IMR-90 (cell line): ENCODE data around the gene GALNT7. TPM values are rescaled to one million over a fixed set of nuclear protein-coding genes. Genes with fewer than 3 reads are reported as not detected.

Experiments
- ATAC-seq: fragments of 200-7000 bp; cut with Tn5 transposase; 2 replicates; pipeline ENCODE4 v1.9.1; 2020; ENCODE audit warnings: low read depth, mild to moderate bottlenecking, moderate library complexity
- BruUV-seq: library from RNA; stranded (reverse); fragments of 400-500 nt; replicated peaks from 2 replicates; lab custom pipeline; 2021; lab: Mats Ljungman, UMichigan
- CTCF ChIA-PET: fragments of 300-600 bp; formaldehyde crosslinking; extraction: SDS; loops from one replicate; lab custom pipeline; 2021; ENCODE audit warnings: antibody characterized with exemption; lab: Yijun Ruan, JAX
- POLR2A ChIA-PET: fragments of 300-600 bp; sonication (Branson Sonifier 250); formaldehyde crosslinking; loops from one replicate; lab custom pipeline; 2022; ENCODE audit warnings: antibody characterized with exemption; ENCODE audit not compliant: unreplicated experiment; lab: Charles Lee
- DNase-seq: peaks from one replicate; pipeline ENCODE4 v3.0.0; 2013
- H2AFZ ChIP-seq: replicated peaks from 2 replicates; pipeline ENCODE3; 2013; ENCODE audit warnings: low read length, mild to moderate bottlenecking; ENCODE audit not compliant: poor library complexity
- H2AK5ac ChIP-seq: 2 replicates; pipeline ENCODE4 v1.6.1; 2013; ENCODE audit warnings: low read depth, low read length, inconsistent platforms
- H2AK9ac ChIP-seq: replicated peaks from 2 replicates; pipeline ENCODE3; 2013; ENCODE audit warnings: mild to moderate bottlenecking, low read depth, low read length, moderate library complexity; ENCODE audit not compliant: poor library complexity
- H2BK120ac ChIP-seq: 2 replicates; pipeline ENCODE4 v1.6.1; 2013; ENCODE audit warnings: low read depth, low read length, inconsistent platforms
- H2BK15ac ChIP-seq: 3 replicates; pipeline ENCODE4 v1.6.1; 2013; ENCODE audit warnings: low read depth, low read length, inconsistent platforms
- H2BK20ac ChIP-seq: 2 replicates; pipeline ENCODE4 v1.6.1; 2013; ENCODE audit warnings: low read depth, mild to moderate bottlenecking, inconsistent platforms, low read length, moderate library complexity
- H2BK5ac ChIP-seq: 2 replicates; pipeline ENCODE4 v1.6.1; 2013; ENCODE audit warnings: mild to moderate bottlenecking, low read depth, low read length, inconsistent platforms; ENCODE audit not compliant: poor library complexity, severe bottlenecking
- H3K14ac ChIP-seq: replicated peaks from 2 replicates; pipeline ENCODE4 v1.6.1; 2013; ENCODE audit warnings: low read depth, low read length, inconsistent platforms
- H3K18ac ChIP-seq: 2 replicates; pipeline ENCODE4 v1.6.1; 2013; ENCODE audit warnings: low read depth, low read length, control low read depth
- H3K23ac ChIP-seq: 2 replicates; pipeline ENCODE4 v1.6.1; 2013; ENCODE audit warnings: low read depth, low read length, inconsistent platforms
- H3K27ac ChIP-seq: 2 replicates; pipeline ENCODE4 v1.5.1; 2013; ENCODE audit warnings: mild to moderate bottlenecking, control low read depth, low read length; ENCODE audit not compliant: insufficient read depth
- H3K27me3 ChIP-seq: 2 replicates; pipeline ENCODE4 v1.6.1; 2013; ENCODE audit warnings: low read length; ENCODE audit not compliant: control insufficient read depth, insufficient read depth
- H3K36me3 ChIP-seq: 2 replicates; pipeline ENCODE4 v1.6.1; 2013; ENCODE audit warnings: low read length, mixed read lengths; ENCODE audit not compliant: control insufficient read depth, insufficient read depth
- H3K4ac ChIP-seq: 2 replicates; pipeline ENCODE4 v1.6.1; 2013; ENCODE audit warnings: low read depth, low read length, inconsistent platforms
- H3K4me1 ChIP-seq: 2 replicates; pipeline ENCODE4 v1.6.1; 2013; ENCODE audit warnings: low read length, mixed read lengths; ENCODE audit not compliant: control insufficient read depth, insufficient read depth
- H3K4me2 ChIP-seq: 2 replicates; pipeline ENCODE4 v1.6.1; 2013; ENCODE audit warnings: low read depth, mild to moderate bottlenecking, control low read depth, low read length, moderate library complexity
- H3K4me3 ChIP-seq: 2 replicates; pipeline ENCODE4 v1.5.1; 2013; ENCODE audit warnings: low read depth, mild to moderate bottlenecking, control low read depth, low read length, moderate library complexity; ENCODE audit not compliant: insufficient read depth
- H3K56ac ChIP-seq: 2 replicates; pipeline ENCODE4 v1.6.1; 2013; ENCODE audit warnings: low read length, inconsistent platforms; ENCODE audit not compliant: insufficient read depth; ENCODE audit errors: extremely low read depth
- H3K79me1 ChIP-seq, 2 experiments: 2 replicates each; pipeline ENCODE4 v1.6.1; 2013; ENCODE audit warnings: low read length in 2 of 2, inconsistent platforms in 1 of 2, low read depth in 1 of 2
- H3K9ac ChIP-seq: 2 replicates; pipeline ENCODE4 v1.6.1; 2013; ENCODE audit warnings: low read depth, low read length, control low read depth
- H3K9me1 ChIP-seq: 2 replicates; pipeline ENCODE4 v1.6.1; 2013; ENCODE audit warnings: low read length, inconsistent platforms; ENCODE audit not compliant: insufficient read depth
- H3K9me3 ChIP-seq: 2 replicates; pipeline ENCODE4 v1.6.1; 2013; ENCODE audit warnings: low read length; ENCODE audit not compliant: control insufficient read depth, insufficient read depth
- H4K20me1 ChIP-seq: 2 replicates; pipeline ENCODE4 v1.6.1; 2013; ENCODE audit warnings: low read length, inconsistent platforms; ENCODE audit not compliant: insufficient read depth
- H4K5ac ChIP-seq: 2 replicates; pipeline ENCODE4 v1.6.1; 2013; ENCODE audit warnings: mild to moderate bottlenecking, low read depth, low read length, control low read depth
- H4K8ac ChIP-seq, 2 experiments: 2 replicates each; pipeline ENCODE4 v1.6.1; 2013; ENCODE audit warnings: low read depth in 2 of 2, low read length in 2 of 2, control low read depth in 1 of 2, inconsistent platforms in 1 of 2
- H4K91ac ChIP-seq: 2 replicates; pipeline ENCODE4 v1.6.1; 2013; ENCODE audit warnings: low read depth, low read length, inconsistent platforms; ENCODE audit not compliant: insufficient read depth
- BHLHE40 ChIP-seq: fragments of 150-350 bp; IDR thresholded peaks from 2 replicates; pipeline ENCODE4 v1.6.1; 2016; ENCODE audit warnings: mild to moderate bottlenecking, low read depth, low read length
- CEBPB ChIP-seq: IDR thresholded peaks from 2 replicates; pipeline ENCODE4 v1.6.1; 2012; ENCODE audit warnings: low read depth, low read length, improper control_type of control experiment
- CHD1 ChIP-seq: IDR thresholded peaks from 2 replicates; pipeline ENCODE4 v1.6.1; 2012; ENCODE audit warnings: low read depth, low read length, improper control_type of control experiment
- FOS ChIP-seq: fragments of 150-350 bp; IDR thresholded peaks from 2 replicates; pipeline ENCODE4 v1.6.1; 2016; ENCODE audit warnings: low read depth, low read length
- MAFK ChIP-seq: IDR thresholded peaks from 2 replicates; pipeline ENCODE4 v1.6.1; 2012; ENCODE audit warnings: low read depth, low read length, improper control_type of control experiment
- MAZ ChIP-seq: IDR thresholded peaks from 2 replicates; pipeline ENCODE4 v1.6.1; 2012; ENCODE audit warnings: low read depth, mild to moderate bottlenecking, low read length, improper control_type of control experiment, moderate library complexity, borderline replicate concordance
- MXI1 ChIP-seq: IDR thresholded peaks from 2 replicates; pipeline ENCODE4 v1.6.1; 2012; ENCODE audit warnings: low read depth, mild to moderate bottlenecking, low read length, moderate library complexity, borderline replicate concordance
- NFE2L2 ChIP-seq: fragments of 150-350 bp; IDR thresholded peaks from 2 replicates; pipeline ENCODE4 v1.6.1; 2016; ENCODE audit warnings: low read depth, mild to moderate bottlenecking, low read length
- POLR2A ChIP-seq: IDR thresholded peaks from 2 replicates; pipeline ENCODE4 v1.6.1; 2012; ENCODE audit warnings: mild to moderate bottlenecking, low read depth, low read length
- RAD21 ChIP-seq: IDR thresholded peaks from 2 replicates; pipeline ENCODE4 v1.6.1; 2012; ENCODE audit warnings: low read length, improper control_type of control experiment
- RCOR1 ChIP-seq: IDR thresholded peaks from 2 replicates; pipeline ENCODE4 v1.6.1; 2012; ENCODE audit warnings: mild to moderate bottlenecking, low read length, improper control_type of control experiment; ENCODE audit not compliant: insufficient replicate concordance
- RFX5 ChIP-seq: IDR thresholded peaks from 2 replicates; pipeline ENCODE4 v1.8.0; 2012; ENCODE audit warnings: low read depth, mild to moderate bottlenecking, low read length, moderate library complexity
- SMC3 ChIP-seq: fragments of 150-350 bp; IDR thresholded peaks from 2 replicates; pipeline ENCODE4 v1.6.1; 2016; ENCODE audit warnings: low read depth, mild to moderate bottlenecking, antibody characterized with exemption, low read length, moderate library complexity
- dilution Hi-C: fragments of 300-500 bp; cut with HindIII; formaldehyde crosslinking; loops from one replicate; pipeline ENCODE4 v1.14.3; 2018; ENCODE audit warnings: low sequenced_read_pairs; ENCODE audit not compliant: unreplicated experiment
- in situ Hi-C: fragments of 300-500 bp; cut with MboI; formaldehyde crosslinking; loops from 3 replicates; pipeline ENCODE4 v1.14.3; 2019; ENCODE audit warnings: low sequenced_read_pairs, inconsistent platforms, mixed read lengths
- intact Hi-C: fragments of 100-400 bp; cut with micrococcal nuclease; formaldehyde crosslinking; loops from 2 replicates; pipeline ENCODE4 v1.10.0; 2022
- polyA plus RNA-seq, 3 experiments: library from polyadenylated mRNA; depleted of rRNA; stranded (reverse); fragments of >200 nt; gene quantifications; 2 replicates each; pipeline ENCODE4 v1.2.3, GENCODE V29; 2012; ENCODE audit warnings: low replicate concordance in 1 of 3
- total RNA-seq: library from RNA; depleted of rRNA; stranded (reverse); fragments of >200 nt; gene quantifications from 2 replicates; pipeline ENCODE4 v1.2.3, GENCODE V29; 2012
- TF ChIP-seq, protein P1 (sequence below): fragments of 150-350 bp; IDR thresholded peaks from 2 replicates; pipeline ENCODE4 v1.6.1; 2016; ENCODE audit warnings: low read depth, mild to moderate bottlenecking, low read length, moderate library complexity, borderline replicate concordance
- TF ChIP-seq, protein P2 (sequence below): fragments of 150-350 bp; IDR thresholded peaks from 2 replicates; pipeline ENCODE4 v1.6.1; 2017; ENCODE audit warnings: mild to moderate bottlenecking, antibody characterized with exemption, low read length, low read depth
- TF ChIP-seq, protein P3 (sequence below): conservative IDR thresholded peaks from 2 replicates; pipeline ENCODE4 v1.5.1; 2012; ENCODE audit warnings: mild to moderate bottlenecking, low read depth, low read length, improper control_type of control experiment

GALNT7 gene
- total and polyA plus RNA-seq, 2 of the 4 experiments (the other 2 are of a cell fraction) = 19.1 to 31.2 TPM

DNA sequence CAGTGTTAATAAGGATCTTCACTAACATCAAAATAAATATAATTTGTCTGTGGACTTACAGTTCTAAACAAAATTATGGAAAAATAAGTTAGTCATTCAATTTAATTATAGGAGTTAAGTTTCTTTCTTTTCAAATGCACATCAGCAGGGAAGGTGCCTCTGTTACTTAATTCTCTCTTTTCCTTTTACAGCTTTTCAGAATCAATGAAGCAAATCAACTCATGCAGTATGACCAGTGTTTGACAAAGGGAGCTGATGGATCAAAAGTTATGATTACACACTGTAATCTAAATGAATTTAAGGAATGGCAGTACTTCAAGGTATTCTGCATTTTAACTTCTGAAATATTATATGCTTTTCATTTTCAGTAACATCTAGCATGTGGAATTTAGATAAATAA, 149.6 kb downstream of the GALNT7 start:
- in situ Hi-C loops = loop anchor here (5.0 to 10.0 kb wide), 2 partner anchors 94 to 177 kb away; no protein-coding TSS in a partner anchor
- no peak for ATAC-seq

More for the DNA sequence above, 149.6 kb downstream of the GALNT7 start:
- H2AK9ac ChIP-seq = no peak overlapping the region
- H2BK5ac ChIP-seq = no peak overlapping the region
- no peak overlapping the region for H2BK15ac ChIP-seq
- H4K20me1 ChIP-seq = no peaks in the 10 kb centered on the region
- no peaks in the 10 kb centered on the region for H3K27me3 ChIP-seq
- H3K23ac ChIP-seq = no peak overlapping the region
- no peak overlapping the region for H4K8ac ChIP-seq
- H3K4me2 ChIP-seq = no peak overlapping the region
- no peak overlapping the region for H3K4ac ChIP-seq
- no peak overlapping the region for H3K4me3 ChIP-seq
- no peak overlapping the region for H2BK20ac ChIP-seq
- H2AFZ ChIP-seq = no peak overlapping the region
- POLR2A ChIA-PET = no interaction called here
- intact Hi-C loops (loop anchor here (2.0 kb wide), 2 partner anchors 43 to 177 kb away; no protein-coding TSS in a partner anchor), dilution Hi-C loops (no loop called here)
- no peak overlapping the region for H2AK5ac ChIP-seq
- no TSS peak for BruUV-seq
- H3K79me1 ChIP-seq = no peaks in the 10 kb centered on the region
- no peak overlapping the region for H3K14ac ChIP-seq
- TF ChIP-seq, protein P1, sequence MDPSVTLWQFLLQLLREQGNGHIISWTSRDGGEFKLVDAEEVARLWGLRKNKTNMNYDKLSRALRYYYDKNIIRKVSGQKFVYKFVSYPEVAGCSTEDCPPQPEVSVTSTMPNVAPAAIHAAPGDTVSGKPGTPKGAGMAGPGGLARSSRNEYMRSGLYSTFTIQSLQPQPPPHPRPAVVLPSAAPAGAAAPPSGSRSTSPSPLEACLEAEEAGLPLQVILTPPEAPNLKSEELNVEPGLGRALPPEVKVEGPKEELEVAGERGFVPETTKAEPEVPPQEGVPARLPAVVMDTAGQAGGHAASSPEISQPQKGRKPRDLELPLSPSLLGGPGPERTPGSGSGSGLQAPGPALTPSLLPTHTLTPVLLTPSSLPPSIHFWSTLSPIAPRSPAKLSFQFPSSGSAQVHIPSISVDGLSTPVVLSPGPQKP = no peak
- TF ChIP-seq MAZ (no peak), CEBPB (no peak), RFX5 (no peak), MXI1 (no peak), SMC3 (no peak), POLR2A (no peak), BHLHE40 (no peak), NFE2L2 (no peak), RCOR1 (no peak), MAFK (no peak), RAD21 (no peak), FOS (no peak), CHD1 (no peak)
- TF ChIP-seq, protein P2, sequence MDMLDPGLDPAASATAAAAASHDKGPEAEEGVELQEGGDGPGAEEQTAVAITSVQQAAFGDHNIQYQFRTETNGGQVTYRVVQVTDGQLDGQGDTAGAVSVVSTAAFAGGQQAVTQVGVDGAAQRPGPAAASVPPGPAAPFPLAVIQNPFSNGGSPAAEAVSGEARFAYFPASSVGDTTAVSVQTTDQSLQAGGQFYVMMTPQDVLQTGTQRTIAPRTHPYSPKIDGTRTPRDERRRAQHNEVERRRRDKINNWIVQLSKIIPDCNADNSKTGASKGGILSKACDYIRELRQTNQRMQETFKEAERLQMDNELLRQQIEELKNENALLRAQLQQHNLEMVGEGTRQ = no peak
- TF ChIP-seq, protein P3, sequence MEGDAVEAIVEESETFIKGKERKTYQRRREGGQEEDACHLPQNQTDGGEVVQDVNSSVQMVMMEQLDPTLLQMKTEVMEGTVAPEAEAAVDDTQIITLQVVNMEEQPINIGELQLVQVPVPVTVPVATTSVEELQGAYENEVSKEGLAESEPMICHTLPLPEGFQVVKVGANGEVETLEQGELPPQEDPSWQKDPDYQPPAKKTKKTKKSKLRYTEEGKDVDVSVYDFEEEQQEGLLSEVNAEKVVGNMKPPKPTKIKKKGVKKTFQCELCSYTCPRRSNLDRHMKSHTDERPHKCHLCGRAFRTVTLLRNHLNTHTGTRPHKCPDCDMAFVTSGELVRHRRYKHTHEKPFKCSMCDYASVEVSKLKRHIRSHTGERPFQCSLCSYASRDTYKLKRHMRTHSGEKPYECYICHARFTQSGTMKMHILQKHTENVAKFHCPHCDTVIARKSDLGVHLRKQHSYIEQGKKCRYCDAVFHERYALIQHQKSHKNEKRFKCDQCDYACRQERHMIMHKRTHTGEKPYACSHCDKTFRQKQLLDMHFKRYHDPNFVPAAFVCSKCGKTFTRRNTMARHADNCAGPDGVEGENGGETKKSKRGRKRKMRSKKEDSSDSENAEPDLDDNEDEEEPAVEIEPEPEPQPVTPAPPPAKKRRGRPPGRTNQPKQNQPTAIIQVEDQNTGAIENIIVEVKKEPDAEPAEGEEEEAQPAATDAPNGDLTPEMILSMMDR = no peak
- no peak overlapping the region for H3K27ac ChIP-seq
- DNase-seq = no peak
- CTCF ChIA-PET = interaction anchor here (1.4 to 2.2 kb wide), 5 partner anchors 10 to 672 kb away, joined by 5 to 10 read pairs (median 7); no protein-coding TSS in a partner anchor
- H2BK120ac ChIP-seq = no peak overlapping the region
- no peak overlapping the region for H4K5ac ChIP-seq
- H3K4me1 ChIP-seq = no peaks in the 10 kb centered on the region
- H3K36me3 ChIP-seq = 0 out of 2 replicates have a peak, but pooled peaks cover 1% of the 10 kb centered on the region
- no peak overlapping the region for H3K56ac ChIP-seq
- H3K18ac ChIP-seq = no peak overlapping the region
- H4K91ac ChIP-seq = no peak overlapping the region
- H3K9me1 ChIP-seq = no peaks in the 10 kb centered on the region
- H3K9me3 ChIP-seq = no peaks in the 10 kb centered on the region
- no peak overlapping the region for H3K9ac ChIP-seq
